ENCODE measurements around the gene CRYBA2.

GRCh38 chr2:219001100-219001576, 7.9 kb upstream of the CRYBA2 start:
- TF ChIP-seq CTCF (IDR thresholded peaks at IDR 0.05) (no peak), POLR2A (IDR thresholded peaks at IDR 0.05) (no peak)

Measured in lower leg skin (tissue), 3 donors.